Measurements from ENCODE around the gene ASPRV1. TPM values are rescaled to one million over a fixed set of nuclear protein-coding genes. Genes with fewer than 3 reads are reported as not detected.

ASPRV1 gene
- total and polyA plus RNA-seq, 2 experiments from 2014 or later, result 0.73 TPM; not detected in 1

GRCh38 chr2:69962986-69963730 is 1.7 kb upstream of the ASPRV1 start:
- H3K36me3 ChIP-seq (replicated peaks; ENCODE audit: insufficient read depth, low read depth), result no peaks in the 10 kb centered on the region
- DNase-seq (ENCODE audit: low spot score), result no peak
- no peak for TF ChIP-seq EZH2 (IDR thresholded peaks at IDR 0.05; ENCODE audit: borderline replicate concordance)
- TF ChIP-seq CTCF (IDR thresholded peaks at IDR 0.05; ENCODE audit: poor library complexity), result no peak
- TF ChIP-seq EZH2phosphoT487 (IDR thresholded peaks at IDR 0.05; ENCODE audit: low read depth, severe bottlenecking, unreplicated experiment), result no peak
- no peaks in the 10 kb centered on the region for H3K79me2 ChIP-seq
- no peak overlapping the region for H3K27ac ChIP-seq
- no peaks in the 10 kb centered on the region for H3K9me2 ChIP-seq (replicated peaks; ENCODE audit: insufficient read depth)
- H3K4me1 ChIP-seq (ENCODE audit: insufficient read depth), result no peaks in the 10 kb centered on the region
- H3K9me3 ChIP-seq (ENCODE audit: low read depth), result no peaks in the 10 kb centered on the region
- H3K4me3 ChIP-seq, result no peak overlapping the region
- H3K4me2 ChIP-seq, result no peak overlapping the region
- no peak overlapping the region for H2AFZ ChIP-seq
- no peaks in the 10 kb centered on the region for H4K20me1 ChIP-seq (ENCODE audit: insufficient read depth, poor library complexity, severe bottlenecking)
- WGBS (ENCODE audit: low lambda C conversion rate, missing lambda C conversion rate), result 92% methylated on average over 8 of the region's 8 CpGs
- no peaks in the 10 kb centered on the region for H3K27me3 ChIP-seq

GRCh38 chr2:69960821-69961220 is 610 bp downstream of the ASPRV1 start:
- no peak overlapping the region for H3K27ac ChIP-seq
- H3K36me3 ChIP-seq (replicated peaks; ENCODE audit: insufficient read depth, low read depth), result no peaks in the 10 kb centered on the region
- 96% methylated on average over 6 of the region's 6 CpGs for WGBS (ENCODE audit: low lambda C conversion rate, missing lambda C conversion rate)

GRCh38 chr2:69959425-69959824 is 2.0 kb downstream of the ASPRV1 start:
- DNase-seq (ENCODE audit: low spot score), result no peak
- no peaks in the 10 kb centered on the region for H3K9me2 ChIP-seq (replicated peaks; ENCODE audit: insufficient read depth)
- H3K9me3 ChIP-seq (ENCODE audit: low read depth), result no peaks in the 10 kb centered on the region
- H2AFZ ChIP-seq, result no peak overlapping the region
- H3K27me3 ChIP-seq, result peaks cover 3% of the 10 kb centered on the region
- TF ChIP-seq EZH2 (IDR thresholded peaks at IDR 0.05; ENCODE audit: borderline replicate concordance), result no peak
- no peak for TF ChIP-seq EZH2phosphoT487 (IDR thresholded peaks at IDR 0.05; ENCODE audit: low read depth, severe bottlenecking, unreplicated experiment)
- no peak for TF ChIP-seq CTCF (IDR thresholded peaks at IDR 0.05; ENCODE audit: poor library complexity)
- H3K27ac ChIP-seq, result no peak overlapping the region
- H3K4me3 ChIP-seq, result no peak overlapping the region
- H3K4me2 ChIP-seq, result no peak overlapping the region
- WGBS (ENCODE audit: low lambda C conversion rate, missing lambda C conversion rate), result 76% methylated on average over 5 of the region's 5 CpGs
- H3K36me3 ChIP-seq (replicated peaks; ENCODE audit: insufficient read depth, low read depth), result no peaks in the 10 kb centered on the region
- H4K20me1 ChIP-seq (ENCODE audit: insufficient read depth, poor library complexity, severe bottlenecking), result no peaks in the 10 kb centered on the region
- no peaks in the 10 kb centered on the region for H3K4me1 ChIP-seq (ENCODE audit: insufficient read depth)
- no peaks in the 10 kb centered on the region for H3K79me2 ChIP-seq

More at GRCh38 chr2:69960821-69961220, 610 bp downstream of the ASPRV1 start:
- no peak overlapping the region for H3K4me3 ChIP-seq
- H3K79me2 ChIP-seq, result no peaks in the 10 kb centered on the region
- no peak overlapping the region for H3K4me2 ChIP-seq
- H3K4me1 ChIP-seq (ENCODE audit: insufficient read depth), result no peaks in the 10 kb centered on the region
- H3K9me3 ChIP-seq (ENCODE audit: low read depth), result no peaks in the 10 kb centered on the region
- peaks cover 3% of the 10 kb centered on the region for H3K27me3 ChIP-seq
- no peak overlapping the region for H2AFZ ChIP-seq
- DNase-seq (ENCODE audit: low spot score), result no peak
- H3K9me2 ChIP-seq (replicated peaks; ENCODE audit: insufficient read depth), result no peaks in the 10 kb centered on the region
- no peaks in the 10 kb centered on the region for H4K20me1 ChIP-seq (ENCODE audit: insufficient read depth, poor library complexity, severe bottlenecking)
- no peak for TF ChIP-seq EZH2phosphoT487 (IDR thresholded peaks at IDR 0.05; ENCODE audit: low read depth, severe bottlenecking, unreplicated experiment)
- no peak for TF ChIP-seq EZH2 (IDR thresholded peaks at IDR 0.05; ENCODE audit: borderline replicate concordance)
- no peak for TF ChIP-seq CTCF (IDR thresholded peaks at IDR 0.05; ENCODE audit: poor library complexity)
